DMS153 treated with DMSO at 0.1 percent for 48 hours (cell line): Measurements from ENCODE around the gene MAGI1.
"Not testable (repeated sequence)": the region's sequence is repeated elsewhere in the genome, so short reads cannot be mapped to it uniquely, and the experiment has no call there.

Experiments used
- DNase-seq: peaks from one replicate; lab custom pipeline; 2025; ENCODE audit not compliant: unreplicated experiment; lab: John Stamatoyannopoulos, UW

MAGI1 gene

DNA sequence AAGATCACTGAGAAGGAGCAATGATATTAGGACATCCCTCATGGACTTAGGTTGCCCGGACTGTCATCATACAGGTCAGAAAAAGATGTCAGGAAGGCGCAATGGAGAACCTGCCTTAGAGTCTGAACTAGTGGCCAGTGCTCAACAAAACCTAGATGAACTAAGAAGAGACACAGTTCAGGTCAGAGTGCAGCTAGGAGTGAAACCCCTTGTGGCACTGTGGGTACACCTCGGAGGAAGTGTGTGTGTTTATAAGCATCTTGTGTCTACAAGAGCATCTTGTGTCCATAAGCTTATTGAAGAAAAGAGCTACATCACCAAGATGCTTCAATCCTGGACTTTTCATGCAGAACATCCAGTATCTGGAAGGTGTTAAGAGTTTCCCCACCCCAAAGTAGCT lies 315.7 kb downstream of the MAGI1 start:
- no peak for DNase-seq

DNA sequence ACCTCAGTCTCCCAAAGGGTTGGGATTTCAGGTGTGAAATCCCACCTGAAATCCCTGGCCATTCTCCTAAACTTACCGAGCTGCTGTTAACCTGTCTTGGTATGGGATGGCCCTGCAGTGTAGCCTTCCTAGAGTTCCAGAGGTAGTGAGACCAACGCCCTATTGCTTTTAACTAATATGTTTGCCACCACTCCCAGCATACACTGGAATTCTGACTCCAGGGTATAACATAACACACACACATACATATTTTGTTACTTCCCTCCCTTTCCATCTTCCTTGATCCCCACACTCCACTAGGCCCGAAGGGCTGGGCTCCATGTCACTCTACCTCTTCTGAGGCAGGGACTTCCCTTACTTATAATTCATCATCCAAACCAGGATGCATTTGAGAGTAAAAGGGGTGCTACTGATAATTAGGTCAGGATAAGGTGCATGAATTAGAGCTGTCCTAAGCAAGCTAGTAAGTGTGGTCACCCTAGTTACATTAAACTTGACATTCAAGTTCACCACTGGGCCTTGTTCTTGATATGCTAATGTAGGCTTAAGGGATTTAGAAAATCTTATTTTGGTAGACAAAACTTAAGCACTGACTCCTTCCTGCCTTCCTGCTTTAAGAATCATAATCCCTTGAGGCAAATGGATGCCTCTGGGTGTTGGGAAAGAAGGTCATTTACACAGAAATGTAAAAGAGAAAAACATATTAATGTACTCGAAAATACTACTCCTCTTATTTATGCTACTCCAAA lies 317.6 kb downstream of the MAGI1 start:
- DNase-seq: no peak

- DNase-seq: not testable (repeated sequence)
Measured at GRCh38 chr3:65719639-65720038, 319.1 kb downstream of the MAGI1 start.

- no peak for DNase-seq
Measured at GRCh38 chr3:65717676-65718346, 320.9 kb downstream of the MAGI1 start.

DNA sequence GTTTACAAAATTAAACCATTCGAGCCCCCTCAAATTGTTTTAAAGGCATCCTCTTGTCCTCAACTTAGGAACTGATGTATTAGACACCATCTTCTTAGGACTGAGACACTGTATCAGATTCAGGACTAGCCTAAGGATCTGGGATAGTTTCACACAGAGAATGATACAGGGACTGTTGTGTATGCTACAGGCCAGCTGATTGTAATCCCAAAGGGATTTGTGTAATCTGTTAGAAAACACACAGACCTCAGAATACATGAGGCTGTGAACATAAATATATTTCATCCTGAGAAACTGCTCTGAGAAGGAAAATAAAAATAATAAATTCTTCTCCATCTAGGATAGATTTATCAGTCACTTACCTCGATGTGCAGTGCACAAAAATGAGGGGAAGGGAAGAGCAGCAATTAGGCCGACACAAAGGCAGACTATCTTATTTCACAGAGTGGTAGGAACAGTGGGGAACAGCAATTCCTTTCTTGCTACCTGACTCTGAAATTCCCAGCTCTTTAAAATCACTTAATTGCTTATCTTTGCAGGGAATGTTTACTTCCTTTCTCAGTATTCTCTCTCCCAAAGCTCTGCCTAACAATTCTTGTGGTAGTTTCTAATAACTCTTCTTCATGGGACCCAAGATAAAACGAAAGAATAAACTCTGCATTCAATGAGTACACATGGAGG lies 322.5 kb downstream of the MAGI1 start:
- DNase-seq: no peak

DNA sequence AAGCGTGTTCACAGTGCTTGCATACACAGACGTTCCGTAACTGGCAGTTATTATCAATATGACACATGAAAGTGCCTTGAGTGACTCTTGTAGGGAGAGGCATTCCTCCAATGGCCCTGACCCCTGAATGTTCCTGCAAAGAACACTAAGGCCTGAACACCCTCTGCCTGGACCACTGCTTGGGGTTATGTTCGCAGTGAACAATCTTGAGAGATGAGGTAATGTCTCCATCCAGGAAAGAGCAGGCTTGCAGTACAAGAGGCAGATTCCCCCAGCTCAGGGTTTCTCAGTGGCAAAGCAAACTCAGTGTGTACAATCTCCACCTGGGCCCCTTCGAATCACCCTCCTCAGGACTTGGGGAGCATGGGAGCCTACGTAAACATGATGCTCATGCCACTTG lies 324.6 kb downstream of the MAGI1 start:
- DNase-seq: no peak

DNA sequence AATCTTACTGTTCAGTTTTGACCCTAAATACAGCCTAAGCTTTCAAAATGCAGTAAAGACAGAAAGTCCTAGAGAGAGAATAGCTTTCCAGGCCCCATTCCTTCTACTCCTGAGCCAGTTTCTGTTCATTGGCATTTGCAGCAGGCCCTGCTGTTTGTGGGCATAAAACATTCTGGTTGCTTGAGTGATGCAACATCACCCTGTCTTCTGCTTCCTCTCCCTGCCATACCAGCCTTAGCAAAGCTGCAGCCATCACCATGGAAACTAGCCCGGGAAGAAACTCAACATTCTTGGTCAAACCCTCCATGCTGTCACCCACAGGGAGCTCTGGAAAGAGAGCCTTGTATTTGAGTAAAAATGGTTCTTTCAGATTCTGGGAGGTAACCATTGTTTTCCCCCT lies 325.7 kb downstream of the MAGI1 start:
- no peak for DNase-seq

DNA sequence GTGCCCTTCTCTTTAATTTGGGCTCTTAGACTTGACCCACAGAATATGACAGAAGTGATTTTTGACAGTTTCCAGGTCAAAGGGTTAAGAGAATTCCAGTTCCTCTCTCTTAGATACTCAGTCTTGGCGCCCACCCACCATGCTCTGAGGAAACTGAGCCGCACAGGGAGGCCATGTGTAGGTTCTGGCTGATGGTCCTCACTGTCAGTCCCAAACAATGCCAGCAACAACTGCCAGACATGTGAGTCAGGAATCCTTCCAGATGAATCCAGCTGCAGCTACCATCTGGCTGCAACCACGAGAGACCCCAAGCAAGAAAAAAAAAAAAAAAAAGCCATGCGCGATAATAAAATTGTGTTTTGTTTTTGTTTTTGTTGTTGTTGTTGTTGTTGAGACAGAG lies 326.6 kb downstream of the MAGI1 start:
- no peak for DNase-seq

DNA sequence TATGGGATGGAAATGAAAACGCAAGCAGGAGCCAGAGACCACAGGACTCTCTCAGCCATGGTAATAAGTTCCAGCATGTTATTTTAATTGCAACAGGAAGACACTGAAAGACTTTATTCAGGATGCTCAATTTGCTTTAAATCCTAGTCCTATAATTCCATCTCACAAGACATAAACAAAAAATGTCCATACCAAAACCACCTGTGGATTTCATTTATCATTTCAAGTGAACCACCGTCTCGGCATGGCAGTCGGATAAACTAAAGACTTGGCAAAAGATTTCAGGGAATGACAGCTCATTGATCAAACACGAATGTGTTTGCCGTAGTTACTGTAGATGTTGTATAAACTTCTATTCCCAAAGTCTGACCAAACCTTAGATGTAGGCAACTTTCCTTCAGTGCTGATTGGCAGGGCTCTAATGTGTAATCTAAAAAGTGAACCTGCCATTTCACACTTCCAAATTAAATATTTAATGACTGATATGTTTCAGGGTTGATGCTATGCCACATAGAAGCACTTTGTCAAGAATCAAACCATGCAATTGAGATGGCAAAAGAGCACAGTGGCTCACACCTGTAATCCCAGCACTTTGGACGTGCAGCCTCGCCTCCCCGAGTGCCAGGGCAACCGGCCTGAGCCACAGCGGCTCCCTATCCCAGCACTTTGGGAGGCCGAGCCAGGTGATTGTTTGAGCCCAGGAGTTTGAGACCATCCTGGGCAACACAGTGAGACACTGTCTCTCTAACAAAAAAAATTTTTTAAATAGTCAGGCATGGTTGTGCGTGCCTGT lies 331.7 kb downstream of the MAGI1 start:
- DNase-seq: no peak

- no peak for DNase-seq
Measured at GRCh38 chr3:65706301-65706700, 332.4 kb downstream of the MAGI1 start.

GRCh38 chr3:65703820-65704219 lies 334.9 kb downstream of the MAGI1 start:
- no peak for DNase-seq

GRCh38 chr3:65703026-65703425 lies 335.7 kb downstream of the MAGI1 start:
- no peak for DNase-seq

GRCh38 chr3:65702202-65702601 lies 336.5 kb downstream of the MAGI1 start:
- no peak for DNase-seq

- no peak for DNase-seq
Measured at GRCh38 chr3:65701516-65701915, 337.2 kb downstream of the MAGI1 start.

DNA sequence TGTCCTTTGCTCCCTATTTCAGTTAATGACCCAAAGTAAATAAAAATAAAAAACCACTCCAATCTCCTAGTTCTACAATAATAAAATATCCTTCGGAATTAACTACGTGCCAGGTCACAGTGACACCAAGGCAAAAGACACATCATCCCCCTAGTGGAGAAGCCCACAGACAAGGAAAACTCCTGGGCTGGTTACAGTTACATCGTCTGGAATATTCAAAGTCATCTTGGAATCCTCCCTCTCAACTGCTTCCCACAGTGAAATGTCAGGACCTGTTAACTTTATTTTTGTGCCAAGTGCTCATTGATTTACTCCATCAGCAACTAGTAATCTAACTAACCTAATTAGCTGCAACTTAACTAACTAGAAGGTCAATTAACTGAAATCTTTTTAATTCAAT lies 349.3 kb downstream of the MAGI1 start:
- no peak for DNase-seq

DNA sequence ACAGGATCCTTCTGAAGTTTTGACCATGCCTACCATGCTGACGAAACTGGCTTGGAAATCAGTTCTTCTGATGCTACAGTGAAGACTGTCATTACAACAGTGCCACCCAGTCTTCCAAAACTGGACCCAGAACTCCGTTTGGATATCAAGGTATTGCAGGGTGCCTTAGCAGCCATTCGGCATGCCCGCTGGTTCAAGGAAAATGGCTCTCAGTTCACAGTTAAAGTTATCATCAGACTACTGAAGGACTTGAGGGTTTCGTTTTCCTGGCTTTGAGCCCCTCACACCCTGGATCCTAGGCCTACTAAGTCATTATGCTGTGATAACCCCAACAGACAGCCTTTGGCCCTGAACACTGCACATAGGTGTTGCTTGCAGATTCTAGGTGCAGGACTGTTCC lies 351.0 kb downstream of the MAGI1 start:
- DNase-seq: no peak

- no peak for DNase-seq
Measured at GRCh38 chr3:65685621-65686235, 353.0 kb downstream of the MAGI1 start.

- DNase-seq: no peak
Measured at GRCh38 chr3:65678516-65678915, 360.2 kb downstream of the MAGI1 start.

- DNase-seq: no peak
Measured at GRCh38 chr3:65677486-65678010, 361.2 kb downstream of the MAGI1 start.

DNA sequence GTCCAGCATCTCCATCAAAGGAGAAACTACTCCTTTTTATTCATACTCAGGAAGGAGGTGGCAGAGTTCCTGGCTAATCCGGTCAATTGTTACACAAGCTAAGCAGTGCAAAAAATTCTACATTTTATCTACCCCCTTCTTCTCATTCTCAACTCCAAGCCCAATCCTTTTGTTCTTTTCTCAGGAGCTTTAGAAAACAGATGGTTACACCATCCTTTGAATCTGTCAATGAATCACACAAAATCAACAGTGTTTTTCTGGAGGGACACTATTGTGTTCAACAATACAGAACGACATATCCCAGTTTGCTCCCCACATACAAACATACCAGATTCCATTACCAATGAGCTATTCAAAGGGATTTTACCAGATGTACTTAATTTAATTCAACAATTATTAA lies 362.1 kb downstream of the MAGI1 start:
- no peak for DNase-seq

DNA sequence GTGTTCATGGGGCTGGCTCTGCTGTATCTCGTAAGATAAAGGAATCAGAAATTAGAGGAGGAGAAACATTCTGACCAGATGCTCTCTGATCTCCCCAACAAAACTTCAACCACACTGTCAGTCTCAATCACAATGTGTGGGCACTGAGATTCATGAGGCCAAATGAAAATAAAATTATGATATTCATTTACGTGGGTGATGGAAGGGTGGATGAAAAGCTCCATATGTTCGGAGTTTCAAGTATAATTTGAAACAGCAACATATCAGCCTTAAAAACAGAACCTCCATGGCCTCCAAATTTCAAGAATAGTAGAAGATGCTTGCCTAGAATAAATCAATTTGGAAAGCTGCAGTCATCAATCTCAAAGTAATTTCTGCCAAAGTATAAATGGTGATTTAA lies 363.7 kb downstream of the MAGI1 start:
- no peak for DNase-seq
